Muscle layer of colon (tissue), 2 donors: ENCODE results near the gene ALG1.

Experiments used
- H3K27ac ChIP-seq: one replicate; pipeline ENCODE4 v1.7.0; 2013; ENCODE audit warnings: low read depth, mild to moderate bottlenecking, low read length, moderate library complexity
- H3K27me3 ChIP-seq, 2 donors: one replicate each; pipeline ENCODE4 v1.7.0; 2013; ENCODE audit warnings: low read length in 2 of 2, mild to moderate bottlenecking in 2 of 2; ENCODE audit not compliant: insufficient read depth in 2 of 2, control insufficient read depth in 1 of 2
- H3K36me3 ChIP-seq: one replicate; pipeline ENCODE4 v1.7.0; 2013; ENCODE audit warnings: mild to moderate bottlenecking, low read length; ENCODE audit not compliant: insufficient read depth
- H3K4me1 ChIP-seq: one replicate; pipeline ENCODE4 v1.7.0; 2013; ENCODE audit warnings: mild to moderate bottlenecking, low read length; ENCODE audit not compliant: insufficient read depth
- H3K4me3 ChIP-seq, 2 donors: one replicate each; pipeline ENCODE4 v1.7.0; 2013; ENCODE audit warnings: low read length in 2 of 2, low read depth in 1 of 2, mild to moderate bottlenecking in 1 of 2, moderate library complexity in 1 of 2
- H3K9ac ChIP-seq: one replicate; pipeline ENCODE4 v1.7.0; 2013; ENCODE audit warnings: low read length
- H3K9me3 ChIP-seq: one replicate; pipeline ENCODE4 v1.7.0; 2013; ENCODE audit warnings: mild to moderate bottlenecking, low read length
- donor health status: abdominal sarcoma.
- donor health status: Adenocarcinoma of cecum.

ALG1 gene

DNA sequence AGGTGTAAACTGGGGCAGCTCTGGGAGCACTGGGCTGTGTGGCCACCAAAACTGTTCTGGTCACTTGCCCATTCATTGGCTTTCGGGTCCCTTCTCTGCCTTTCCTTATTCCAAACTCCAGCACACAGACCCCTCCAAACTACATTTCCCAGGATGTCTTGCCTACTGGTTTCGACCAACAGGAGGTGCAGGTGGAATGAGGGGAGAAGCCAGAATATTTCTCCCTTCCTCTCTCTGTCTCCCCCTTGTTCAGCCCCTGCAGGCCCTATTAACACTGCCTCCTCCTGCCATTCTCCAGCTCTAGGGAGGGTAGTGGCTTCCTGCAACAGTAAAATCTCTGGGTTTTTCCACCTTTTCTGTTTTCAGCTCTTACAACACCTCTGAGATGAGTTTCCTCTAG is 24.7 kb upstream of the ALG1 start:
- no peak overlapping the region for H3K4me3 ChIP-seq
- H3K27ac ChIP-seq, result no peak overlapping the region
- no peaks in the 10 kb centered on the region for H3K9me3 ChIP-seq
- no peaks in the 10 kb centered on the region for H3K4me1 ChIP-seq
- no peak overlapping the region for H3K9ac ChIP-seq
- no peaks in the 10 kb centered on the region for H3K36me3 ChIP-seq
- no peaks in the 10 kb centered on the region for H3K27me3 ChIP-seq

DNA sequence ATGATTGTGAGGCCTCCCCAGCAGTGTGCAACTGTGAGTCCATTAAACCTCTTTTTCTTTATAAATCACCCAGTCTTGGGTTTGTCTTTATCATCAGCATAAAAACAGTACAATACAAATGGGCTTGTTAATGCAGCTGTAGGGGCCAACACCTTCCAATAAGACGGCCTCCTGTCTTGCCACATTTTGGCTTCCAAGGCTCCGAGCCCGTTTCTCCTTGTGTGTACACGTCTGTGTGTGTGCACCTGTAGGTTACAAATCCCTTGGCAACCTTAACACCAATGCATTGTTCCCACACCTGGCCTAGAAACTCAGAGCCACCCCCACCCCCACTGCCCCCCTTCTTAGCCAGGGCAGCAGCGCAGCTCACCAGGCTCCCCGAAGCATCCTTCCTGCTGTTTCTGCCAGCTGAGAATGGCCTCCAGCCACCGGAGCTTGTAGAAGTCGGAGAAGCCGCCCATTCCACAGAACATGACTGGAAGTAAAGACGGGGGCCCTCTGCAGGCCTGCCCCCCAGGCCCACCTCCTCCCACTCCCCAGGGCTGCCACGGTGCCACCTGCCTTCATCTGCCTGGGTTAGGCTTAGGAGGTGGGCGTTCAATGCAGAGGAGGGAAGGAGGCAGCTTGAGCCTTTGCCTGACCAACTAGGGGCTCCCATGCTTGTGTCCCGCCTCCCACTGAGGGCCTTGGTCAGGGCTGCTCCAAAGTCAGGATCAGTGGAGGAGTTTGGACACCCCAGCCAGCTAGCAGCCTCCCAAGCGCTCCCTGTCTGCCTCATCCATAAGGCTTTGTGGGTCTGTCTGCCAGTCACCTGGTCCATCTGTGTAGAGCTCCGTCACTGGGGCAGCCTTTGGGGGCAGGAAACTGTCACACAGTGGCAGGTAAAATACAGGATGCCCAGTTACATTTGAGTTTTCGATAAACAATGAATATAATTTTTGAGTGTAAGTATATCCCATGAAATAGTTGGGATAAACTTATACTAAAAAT is 16.5 kb upstream of the ALG1 start:
- no peak overlapping the region for H3K4me3 ChIP-seq
- no peak overlapping the region for H3K27ac ChIP-seq
- H3K9me3 ChIP-seq, result no peaks in the 10 kb centered on the region
- no peaks in the 10 kb centered on the region for H3K27me3 ChIP-seq
- H3K36me3 ChIP-seq, result no peaks in the 10 kb centered on the region
- no peaks in the 10 kb centered on the region for H3K4me1 ChIP-seq
- H3K9ac ChIP-seq, result no peak overlapping the region

GRCh38 chr16:5056352-5056751 is 15.3 kb upstream of the ALG1 start:
- Histone ChIP-seq H3K9me3 (no peaks in the 10 kb centered on the region), H3K9ac (no peak overlapping the region), H3K27me3 (no peaks in the 10 kb centered on the region), H3K4me3 (no peak overlapping the region), H3K36me3 (no peaks in the 10 kb centered on the region), H3K27ac (no peak overlapping the region), H3K4me1 (no peaks in the 10 kb centered on the region)

DNA sequence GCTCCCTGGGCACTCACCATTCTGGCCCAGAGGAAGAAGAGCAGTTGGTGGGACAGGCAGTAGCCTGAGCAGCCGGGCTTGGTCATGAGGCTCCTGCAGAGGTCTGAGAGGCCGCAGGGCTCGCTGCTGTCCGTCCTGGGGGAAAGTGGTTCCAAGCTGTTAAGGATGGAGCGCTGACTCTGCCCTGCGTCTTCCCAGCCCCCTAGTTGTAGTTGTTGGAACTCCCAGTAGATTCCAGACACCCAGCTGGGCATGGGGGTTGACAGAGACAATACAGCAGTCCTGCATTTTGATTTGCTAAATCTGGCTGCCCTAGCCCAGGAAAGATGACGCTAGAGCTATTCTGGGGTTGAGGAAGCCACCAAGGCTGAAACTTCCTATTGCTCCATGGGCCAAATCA is 13.2 kb upstream of the ALG1 start:
- Histone ChIP-seq H3K36me3 (no peaks in the 10 kb centered on the region), H3K4me3 (no peak overlapping the region), H3K9me3 (no peaks in the 10 kb centered on the region), H3K27ac (no peak overlapping the region), H3K4me1 (no peaks in the 10 kb centered on the region), H3K27me3 (no peaks in the 10 kb centered on the region), H3K9ac (no peak overlapping the region)

DNA sequence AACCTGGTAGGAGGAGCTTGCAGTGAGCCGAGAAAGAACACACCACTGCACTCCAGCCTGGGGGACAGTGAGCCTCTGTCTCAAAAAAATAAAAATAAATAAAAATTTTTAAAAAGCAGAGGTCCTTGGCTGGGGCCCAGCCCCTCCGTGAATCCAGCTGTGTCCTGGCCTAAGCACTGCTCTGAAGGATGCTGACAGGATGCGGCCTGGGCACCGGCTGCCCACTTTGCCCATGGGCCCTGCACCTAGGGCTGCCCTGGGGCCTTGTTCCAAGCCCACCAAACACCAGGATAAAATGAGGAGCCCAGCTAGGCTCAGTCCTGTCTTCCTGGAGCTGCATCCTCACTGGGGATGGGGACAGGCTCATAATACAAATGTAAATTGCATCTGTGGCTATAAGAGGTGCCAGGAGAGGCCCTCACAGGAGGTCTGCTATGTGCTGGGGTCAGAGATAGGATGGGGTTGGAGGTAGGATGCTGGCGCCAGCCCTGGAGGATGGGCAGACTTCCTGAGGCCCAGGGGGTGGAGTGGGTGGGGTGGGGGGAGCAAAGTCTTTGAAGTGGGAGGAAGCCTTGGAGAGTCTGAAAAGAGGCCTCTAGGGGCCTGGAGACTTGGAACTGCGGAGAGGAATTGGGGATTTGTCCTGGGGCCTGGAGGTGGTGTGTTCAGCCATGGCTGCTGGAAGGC is 12.1 kb upstream of the ALG1 start:
- Histone ChIP-seq H3K4me1 (no peaks in the 10 kb centered on the region), H3K36me3 (no peaks in the 10 kb centered on the region), H3K27ac (no peak overlapping the region), H3K9ac (no peak overlapping the region), H3K9me3 (no peaks in the 10 kb centered on the region), H3K4me3 (no peak overlapping the region), H3K27me3 (no peaks in the 10 kb centered on the region)

- Histone ChIP-seq H3K27me3 (no peaks in the 10 kb centered on the region), H3K27ac (no peak overlapping the region), H3K4me3 (no peak overlapping the region), H3K36me3 (no peaks in the 10 kb centered on the region), H3K9me3 (no peaks in the 10 kb centered on the region), H3K4me1 (no peaks in the 10 kb centered on the region), H3K9ac (no peak overlapping the region)
Measured at GRCh38 chr16:5060073-5060641, 11.5 kb upstream of the ALG1 start.

GRCh38 chr16:5062051-5062450 is 9.6 kb upstream of the ALG1 start:
- Histone ChIP-seq H3K36me3 (no peaks in the 10 kb centered on the region), H3K27ac (no peak overlapping the region), H3K27me3 (no peaks in the 10 kb centered on the region), H3K4me3 (no peak overlapping the region), H3K9ac (no peak overlapping the region), H3K9me3 (no peaks in the 10 kb centered on the region), H3K4me1 (no peaks in the 10 kb centered on the region)

DNA sequence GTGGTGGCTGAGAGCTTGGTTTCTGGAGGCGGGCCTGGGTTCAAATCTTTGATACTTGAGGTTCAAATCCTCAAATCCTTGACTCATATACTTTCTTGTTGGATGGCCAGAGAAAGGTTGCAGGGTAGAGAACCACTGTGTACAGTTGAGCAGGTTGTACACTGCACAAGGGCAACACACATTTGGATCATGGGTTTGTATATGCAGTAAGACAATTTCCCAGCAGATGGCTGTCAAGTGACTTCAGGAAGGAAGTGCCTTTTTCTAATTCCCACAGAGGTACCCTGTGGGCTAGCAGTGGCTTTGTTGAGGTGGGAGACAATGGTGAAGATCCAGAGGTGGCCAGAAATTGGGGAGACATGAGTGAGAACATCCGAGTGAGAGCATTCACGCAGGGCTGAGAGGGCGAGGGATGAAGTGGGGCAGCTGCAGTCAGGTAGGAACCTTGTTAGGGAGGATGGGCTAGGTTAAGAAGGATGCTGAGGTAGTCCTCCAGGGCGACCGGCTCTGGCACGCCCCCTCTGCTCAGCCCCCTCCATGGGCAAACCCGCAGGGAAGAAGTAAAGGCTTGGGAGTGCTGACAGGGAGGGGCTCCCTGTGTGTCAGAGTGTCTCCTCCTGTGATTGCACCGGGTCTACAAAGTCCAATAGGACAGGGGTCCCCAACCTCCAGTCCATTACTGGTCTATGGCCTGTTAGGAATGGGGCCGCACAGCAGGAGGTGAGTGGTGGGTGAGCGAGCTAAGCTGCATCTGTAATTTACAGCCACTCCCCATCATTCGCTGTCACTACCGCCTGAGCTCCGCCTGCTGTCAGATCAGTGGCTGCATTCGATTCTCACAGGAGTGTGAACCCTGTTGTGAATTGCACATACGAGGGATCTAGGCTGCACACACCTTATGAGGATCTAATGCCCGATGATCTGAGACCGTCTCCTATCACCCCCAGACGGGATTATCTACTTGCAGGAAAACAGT is 8.6 kb upstream of the ALG1 start:
- no peaks in the 10 kb centered on the region for H3K9me3 ChIP-seq
- no peaks in the 10 kb centered on the region for H3K36me3 ChIP-seq
- no peak overlapping the region for H3K4me3 ChIP-seq
- no peaks in the 10 kb centered on the region for H3K4me1 ChIP-seq
- no peaks in the 10 kb centered on the region for H3K27me3 ChIP-seq
- H3K27ac ChIP-seq, result no peak overlapping the region
- H3K9ac ChIP-seq, result no peak overlapping the region

GRCh38 chr16:5064915-5065314 is 6.7 kb upstream of the ALG1 start:
- Histone ChIP-seq H3K4me3 (no peak overlapping the region), H3K36me3 (no peaks in the 10 kb centered on the region), H3K27me3 (no peaks in the 10 kb centered on the region), H3K9me3 (no peaks in the 10 kb centered on the region), H3K4me1 (no peaks in the 10 kb centered on the region), H3K9ac (no peak overlapping the region), H3K27ac (no peak overlapping the region)

DNA sequence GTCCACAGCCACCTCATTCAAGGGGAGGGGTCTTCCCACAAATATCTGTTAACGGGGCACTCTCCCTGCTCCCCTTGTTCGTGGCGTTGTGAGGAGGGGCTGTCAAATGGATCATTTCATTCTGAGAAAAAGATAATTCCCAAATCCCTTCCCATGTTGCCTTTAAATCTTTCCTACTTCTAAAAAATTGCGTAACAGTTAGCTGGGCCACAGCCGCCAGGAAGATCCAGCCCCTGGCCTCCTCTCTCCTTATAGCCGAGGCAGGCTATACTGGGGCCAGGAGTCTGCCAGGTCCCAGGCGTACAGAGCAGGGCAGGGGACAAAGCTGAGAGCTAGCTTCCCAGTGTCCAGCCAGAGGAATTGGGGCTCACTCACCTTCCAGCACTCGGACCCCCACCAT is 6.3 kb upstream of the ALG1 start:
- H3K27me3 ChIP-seq, result no peaks in the 10 kb centered on the region
- H3K27ac ChIP-seq, result no peak overlapping the region
- no peak overlapping the region for H3K9ac ChIP-seq
- H3K4me3 ChIP-seq, result no peak overlapping the region
- no peaks in the 10 kb centered on the region for H3K36me3 ChIP-seq
- no peaks in the 10 kb centered on the region for H3K4me1 ChIP-seq
- no peaks in the 10 kb centered on the region for H3K9me3 ChIP-seq

DNA sequence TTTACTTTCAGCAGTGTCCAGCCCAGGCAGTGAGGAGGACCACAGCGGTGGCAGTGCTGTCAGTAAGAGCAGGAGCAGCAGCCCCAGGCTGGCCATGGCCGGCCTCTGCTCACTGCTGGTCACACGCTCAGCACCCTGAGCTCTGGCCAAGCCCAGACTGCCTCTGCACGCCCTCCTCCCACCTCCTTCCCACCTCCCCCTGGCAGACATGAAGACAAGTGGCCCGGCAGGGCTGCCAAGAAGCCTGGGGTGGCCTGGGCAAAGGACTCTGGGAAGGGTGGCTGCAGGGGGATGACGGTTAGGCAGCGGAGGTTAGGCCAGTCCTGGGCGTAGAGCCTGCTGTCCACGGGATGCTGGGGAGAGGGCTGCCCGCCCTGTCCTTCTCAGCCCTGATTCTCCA is 5.8 kb upstream of the ALG1 start, which contains the start of gene C16orf89:
Gene C16orf89, minus strand, starts transcription at position 144 of the 400 bp plus-strand sequence. Its CDS starts 48 bp downstream, at position 96.
- H3K4me1 ChIP-seq, result no peaks in the 10 kb centered on the region
- no peaks in the 10 kb centered on the region for H3K9me3 ChIP-seq
- H3K36me3 ChIP-seq, result no peaks in the 10 kb centered on the region
- H3K27me3 ChIP-seq, result no peaks in the 10 kb centered on the region
- H3K9ac ChIP-seq, result no peak within 1 kb of the TSS
- no peak within 1 kb of the TSS for H3K27ac ChIP-seq
- H3K4me3 ChIP-seq, result no peak within 1 kb of the TSS
